Measurements from ENCODE around the gene CHD1L. TPM values are rescaled to one million over a fixed set of nuclear protein-coding genes. Genes with fewer than 3 reads are reported as not detected.
A peak's percentile ranks its signal among the peaks of the same experiment; 100 is the strongest.

Gene CHD1L
- total and polyA plus RNA-seq, 2 of the 13 experiments (the other 11 are each of a cell fraction or from before 2014, with no cell fraction given), result 74.3 to 111 TPM

GRCh38 chr1:147238053-147238902 is 4.2 kb upstream of the CHD1L start (continued):
- TF ChIP-seq ZNF670 (CRISPR knock-in tag; IDR thresholded peaks at IDR 0.05; ENCODE audit: borderline replicate concordance) (no peak; the same call in 1 of the 2 replicates), HNF4A (CRISPR knock-in tag; IDR thresholded peaks at IDR 0.05) (peak; percentile 97), ZNF549 (CRISPR knock-in tag; IDR thresholded peaks at IDR 0.05) (no peak), ZNF720 (CRISPR knock-in tag; IDR thresholded peaks at IDR 0.05) (no peak), FOXP1 (IDR thresholded peaks at IDR 0.05) (peak; percentile 64; the same call in 1 of the 2 replicates), FOXP1 (CRISPR knock-in tag; IDR thresholded peaks at IDR 0.05) (peak; percentile 97), ZFP37 (CRISPR knock-in tag; IDR thresholded peaks at IDR 0.05; ENCODE audit: borderline replicate concordance) (no peak), GMEB2 (CRISPR knock-in tag; IDR thresholded peaks at IDR 0.05; ENCODE audit: low read depth) (no peak), FOXA3 (CRISPR knock-in tag; IDR thresholded peaks at IDR 0.05) (peak; percentile 97), KLF12 (CRISPR knock-in tag; IDR thresholded peaks at IDR 0.05; ENCODE audit: borderline replicate concordance) (no peak), RFX1 (IDR thresholded peaks at IDR 0.05) (no peak), SMAD1 (CRISPR knock-in tag; IDR thresholded peaks at IDR 0.05; ENCODE audit: borderline replicate concordance, low read depth) (no peak), KMT2B (CRISPR knock-in tag; IDR thresholded peaks at IDR 0.05) (peak; percentile 12; the same call in 1 of the 2 replicates), MED13 (CRISPR knock-in tag; IDR thresholded peaks at IDR 0.05) (peak; percentile 96)
- TF ChIP-seq, protein P1, sequence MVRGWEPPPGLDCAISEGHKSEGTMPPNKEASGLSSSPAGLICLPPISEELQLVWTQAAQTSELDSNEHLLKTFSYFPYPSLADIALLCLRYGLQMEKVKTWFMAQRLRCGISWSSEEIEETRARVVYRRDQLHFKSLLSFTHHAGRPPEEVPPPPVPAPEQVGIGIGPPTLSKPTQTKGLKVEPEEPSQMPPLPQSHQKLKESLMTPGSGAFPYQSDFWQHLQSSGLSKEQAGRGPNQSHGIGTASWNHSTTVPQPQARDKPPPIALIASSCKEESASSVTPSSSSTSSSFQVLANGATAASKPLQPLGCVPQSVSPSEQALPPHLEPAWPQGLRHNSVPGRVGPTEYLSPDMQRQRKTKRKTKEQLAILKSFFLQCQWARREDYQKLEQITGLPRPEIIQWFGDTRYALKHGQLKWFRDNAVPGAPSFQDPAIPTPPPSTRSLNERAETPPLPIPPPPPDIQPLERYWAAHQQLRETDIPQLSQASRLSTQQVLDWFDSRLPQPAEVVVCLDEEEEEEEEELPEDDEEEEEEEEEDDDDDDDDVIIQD (CRISPR knock-in tag; IDR thresholded peaks at IDR 0.05; ENCODE audit: low read depth), result peak; percentile 79
- TF ChIP-seq, protein P2, sequence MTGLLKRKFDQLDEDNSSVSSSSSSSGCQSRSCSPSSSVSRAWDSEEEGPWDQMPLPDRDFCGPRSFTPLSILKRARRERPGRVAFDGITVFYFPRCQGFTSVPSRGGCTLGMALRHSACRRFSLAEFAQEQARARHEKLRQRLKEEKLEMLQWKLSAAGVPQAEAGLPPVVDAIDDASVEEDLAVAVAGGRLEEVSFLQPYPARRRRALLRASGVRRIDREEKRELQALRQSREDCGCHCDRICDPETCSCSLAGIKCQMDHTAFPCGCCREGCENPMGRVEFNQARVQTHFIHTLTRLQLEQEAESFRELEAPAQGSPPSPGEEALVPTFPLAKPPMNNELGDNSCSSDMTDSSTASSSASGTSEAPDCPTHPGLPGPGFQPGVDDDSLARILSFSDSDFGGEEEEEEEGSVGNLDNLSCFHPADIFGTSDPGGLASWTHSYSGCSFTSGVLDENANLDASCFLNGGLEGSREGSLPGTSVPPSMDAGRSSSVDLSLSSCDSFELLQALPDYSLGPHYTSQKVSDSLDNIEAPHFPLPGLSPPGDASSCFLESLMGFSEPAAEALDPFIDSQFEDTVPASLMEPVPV (CRISPR knock-in tag; IDR thresholded peaks at IDR 0.05), result no peak
- TF ChIP-seq, protein P3, sequence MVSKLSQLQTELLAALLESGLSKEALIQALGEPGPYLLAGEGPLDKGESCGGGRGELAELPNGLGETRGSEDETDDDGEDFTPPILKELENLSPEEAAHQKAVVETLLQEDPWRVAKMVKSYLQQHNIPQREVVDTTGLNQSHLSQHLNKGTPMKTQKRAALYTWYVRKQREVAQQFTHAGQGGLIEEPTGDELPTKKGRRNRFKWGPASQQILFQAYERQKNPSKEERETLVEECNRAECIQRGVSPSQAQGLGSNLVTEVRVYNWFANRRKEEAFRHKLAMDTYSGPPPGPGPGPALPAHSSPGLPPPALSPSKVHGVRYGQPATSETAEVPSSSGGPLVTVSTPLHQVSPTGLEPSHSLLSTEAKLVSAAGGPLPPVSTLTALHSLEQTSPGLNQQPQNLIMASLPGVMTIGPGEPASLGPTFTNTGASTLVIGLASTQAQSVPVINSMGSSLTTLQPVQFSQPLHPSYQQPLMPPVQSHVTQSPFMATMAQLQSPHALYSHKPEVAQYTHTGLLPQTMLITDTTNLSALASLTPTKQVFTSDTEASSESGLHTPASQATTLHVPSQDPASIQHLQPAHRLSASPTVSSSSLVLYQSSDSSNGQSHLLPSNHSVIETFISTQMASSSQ (IDR thresholded peaks at IDR 0.05; ENCODE audit: low read depth), result peak; percentile 90
- TF ChIP-seq, protein P3 (CRISPR knock-in tag; IDR thresholded peaks at IDR 0.05; ENCODE audit: borderline replicate concordance), result peak; percentile 90
